Trophoblast cell (in vitro differentiated cells and primary cell): Measurements from ENCODE around the gene CDC37L1.

ENCODE experiments used
- DNase-seq, 2 donors: peaks; one replicate each; pipeline ENCODE4 v3.0.0-alpha.2; 2016
- H2AFZ ChIP-seq: 2 replicates; pipeline ENCODE4 v1.6.1; 2013; ENCODE audit warnings: low read length, moderate library complexity, mild to moderate bottlenecking; ENCODE audit not compliant: insufficient read depth, poor library complexity
- H2AK5ac ChIP-seq: 2 replicates; pipeline ENCODE4 v1.6.1; 2013; ENCODE audit warnings: mild to moderate bottlenecking, low read length
- H2BK120ac ChIP-seq: 2 replicates; pipeline ENCODE4 v1.6.1; 2013; ENCODE audit warnings: low read length, mild to moderate bottlenecking, moderate library complexity; ENCODE audit not compliant: insufficient read depth, poor library complexity
- H2BK12ac ChIP-seq: 2 replicates; pipeline ENCODE4 v1.6.1; 2013; ENCODE audit warnings: mild to moderate bottlenecking, low read length, moderate library complexity
- H2BK5ac ChIP-seq: 2 replicates; pipeline ENCODE4 v1.6.1; 2013; ENCODE audit warnings: low read length, low read depth, moderate library complexity, mild to moderate bottlenecking; ENCODE audit not compliant: poor library complexity
- H3K14ac ChIP-seq: 2 replicates; pipeline ENCODE4 v1.6.1; 2013; ENCODE audit warnings: mild to moderate bottlenecking, low read length
- H3K18ac ChIP-seq: 2 replicates; pipeline ENCODE4 v1.6.1; 2013; ENCODE audit warnings: mild to moderate bottlenecking, low read length
- H3K23ac ChIP-seq: 2 replicates; pipeline ENCODE4 v1.6.1; 2013; ENCODE audit warnings: low read length
- H3K27ac ChIP-seq: 2 replicates; pipeline ENCODE4 v1.5.1; 2013; ENCODE audit warnings: low read depth, mild to moderate bottlenecking, inconsistent platforms, low read length, moderate library complexity
- H3K27me3 ChIP-seq: 2 replicates; pipeline ENCODE4 v1.6.1; 2013; ENCODE audit warnings: inconsistent platforms, mild to moderate bottlenecking, low read length, moderate library complexity; ENCODE audit not compliant: insufficient read depth
- H3K36me3 ChIP-seq, 2 experiments: 1 replicate in 1 of 2; 2 replicates in 1 of 2; pipeline ENCODE4 v1.6.1; 2013; ENCODE audit warnings: low read length in 2 of 2, mild to moderate bottlenecking in 2 of 2, moderate library complexity in 1 of 2; ENCODE audit not compliant: insufficient read depth in 2 of 2, control insufficient read depth in 1 of 2
- H3K4ac ChIP-seq: 2 replicates; pipeline ENCODE4 v1.6.1; 2013; ENCODE audit warnings: low read depth, mild to moderate bottlenecking, low read length, moderate library complexity
- H3K4me1 ChIP-seq, 2 experiments: 1 replicate in 1 of 2; 2 replicates in 1 of 2; pipeline ENCODE4 v1.6.1; 2013; ENCODE audit warnings: low read length in 2 of 2, mild to moderate bottlenecking in 2 of 2, moderate library complexity in 1 of 2; ENCODE audit not compliant: insufficient read depth in 2 of 2, control insufficient read depth in 1 of 2
- H3K4me2 ChIP-seq: 2 replicates; pipeline ENCODE4 v1.6.1; 2013; ENCODE audit warnings: inconsistent platforms, mild to moderate bottlenecking, low read length, moderate library complexity
- H3K4me3 ChIP-seq: 2 replicates; pipeline ENCODE4 v1.5.1; 2013; ENCODE audit warnings: mild to moderate bottlenecking, low read depth, low read length, inconsistent platforms
- H3K79me1 ChIP-seq: one replicate; pipeline ENCODE4 v1.6.1; 2013; ENCODE audit warnings: low read length
- H3K79me2 ChIP-seq: 2 replicates; pipeline ENCODE4 v1.6.1; 2013; ENCODE audit warnings: low read length, mild to moderate bottlenecking; ENCODE audit not compliant: control insufficient read depth, insufficient read depth, poor library complexity
- H3K9ac ChIP-seq: 2 replicates; pipeline ENCODE4 v1.6.1; 2013; ENCODE audit warnings: mild to moderate bottlenecking, low read length
- H3K9me3 ChIP-seq: 2 replicates; pipeline ENCODE4 v1.6.1; 2013; ENCODE audit warnings: low read depth, mild to moderate bottlenecking, control low read depth, inconsistent platforms, low read length; ENCODE audit not compliant: insufficient read depth
- H4K12ac ChIP-seq: 2 replicates; pipeline ENCODE4 v1.6.1; 2013; ENCODE audit warnings: low read depth, mild to moderate bottlenecking, low read length, moderate library complexity
- H4K8ac ChIP-seq: 2 replicates; pipeline ENCODE4 v1.6.1; 2013; ENCODE audit warnings: low read depth, mild to moderate bottlenecking, low read length, moderate library complexity
- H4K91ac ChIP-seq: one replicate; pipeline ENCODE4 v1.6.1; 2013; ENCODE audit warnings: low read depth, mild to moderate bottlenecking, low read length, moderate library complexity
- WGBS: extraction: QIAGEN DNeasy Blood & Tissue Kit; methylation state at CpG from one replicate; pipeline ENCODE4 v1.1.7; 2013; ENCODE audit warnings: missing lambda C conversion rate; ENCODE audit not compliant: insufficient read length, insufficient coverage; ENCODE audit errors: extremely low coverage; 5-methylcytosine and 5-hydroxymethylcytosine counted together

CDC37L1 gene

GRCh38 chr9:4689687-4690104 lies 10.3 kb downstream of the CDC37L1 start:
- Histone ChIP-seq H3K27me3 (no peaks in the 10 kb centered on the region), H3K27ac (no peak overlapping the region), H2AFZ (no peak overlapping the region), H4K12ac (no peak overlapping the region), H2BK120ac (no peak overlapping the region), H3K4me2 (peak overlapping the region; percentile 24), H3K4me1 (no peaks in the 10 kb centered on the region), H3K14ac (no peak overlapping the region), H3K9ac (no peak overlapping the region), H4K8ac (no peak overlapping the region), H4K91ac (no peak overlapping the region), H3K36me3 (peaks cover 8 to 10% of the 10 kb centered on the region in 2 experiments), H3K23ac (no peak overlapping the region), H2BK12ac (no peak overlapping the region), H3K4me3 (no peak overlapping the region), H2BK5ac (no peak overlapping the region), H3K9me3 (no peaks in the 10 kb centered on the region), H3K4ac (no peak overlapping the region), H3K18ac (no peak overlapping the region), H3K79me1 (no peaks in the 10 kb centered on the region), H3K79me2 (no peaks in the 10 kb centered on the region), H2AK5ac (no peak overlapping the region)
- WGBS: no CpG with 5 or more reads among the region's 1 CpG
- peak; percentile 82 to 85 for DNase-seq

GRCh38 chr9:4690144-4690543 lies 10.8 kb downstream of the CDC37L1 start:
- no CpG with 5 or more reads among the region's 4 CpGs for whole genome bisulfite sequencing
- Histone ChIP-seq H3K27me3 (no peaks in the 10 kb centered on the region), H4K8ac (no peak overlapping the region), H3K36me3 (peaks cover 5 to 11% of the 10 kb centered on the region in 2 experiments), H2BK5ac (no peak overlapping the region), H3K79me1 (no peaks in the 10 kb centered on the region), H3K79me2 (no peaks in the 10 kb centered on the region), H2BK12ac (no peak overlapping the region), H3K4ac (no peak overlapping the region), H3K18ac (no peak overlapping the region), H4K12ac (no peak overlapping the region), H3K4me2 (no peak overlapping the region), H3K14ac (no peak overlapping the region), H3K4me1 (no peaks in the 10 kb centered on the region), H3K9ac (no peak overlapping the region), H2AK5ac (no peak overlapping the region), H2AFZ (no peak overlapping the region), H3K27ac (no peak overlapping the region), H3K9me3 (no peaks in the 10 kb centered on the region), H4K91ac (no peak overlapping the region), H2BK120ac (no peak overlapping the region), H3K23ac (no peak overlapping the region), H3K4me3 (no peak overlapping the region)
- DNase-seq: no peak

GRCh38 chr9:4691795-4692194 lies 12.4 kb downstream of the CDC37L1 start:
- no peak overlapping the region for H3K4me2 ChIP-seq
- H4K12ac ChIP-seq: no peak overlapping the region
- no peak overlapping the region for H3K18ac ChIP-seq
- no peaks in the 10 kb centered on the region for H3K4me1 ChIP-seq
- H3K14ac ChIP-seq: no peak overlapping the region
- no peak for DNase-seq
- no peaks in the 10 kb centered on the region for H3K79me2 ChIP-seq
- H4K91ac ChIP-seq: no peak overlapping the region
- no peak overlapping the region for H2AK5ac ChIP-seq
- H3K9ac ChIP-seq: no peak overlapping the region
- H2BK5ac ChIP-seq: no peak overlapping the region
- no peak overlapping the region for H2BK12ac ChIP-seq
- H3K4ac ChIP-seq: no peak overlapping the region
- H3K27ac ChIP-seq: no peak overlapping the region
- H2BK120ac ChIP-seq: no peak overlapping the region
- no CpG with 5 or more reads among the region's 3 CpGs for WGBS
- H2AFZ ChIP-seq: no peak overlapping the region
- H3K9me3 ChIP-seq: no peaks in the 10 kb centered on the region
- H3K4me3 ChIP-seq: no peak overlapping the region
- H4K8ac ChIP-seq: no peak overlapping the region
- no peaks in the 10 kb centered on the region for H3K79me1 ChIP-seq
- H3K36me3 ChIP-seq: peaks cover 4 to 8% of the 10 kb centered on the region in 2 experiments
- H3K23ac ChIP-seq: no peak overlapping the region
- no peaks in the 10 kb centered on the region for H3K27me3 ChIP-seq

- Histone ChIP-seq H2BK12ac (no peak overlapping the region), H3K18ac (no peak overlapping the region), H4K12ac (no peak overlapping the region), H3K79me2 (no peaks in the 10 kb centered on the region), H3K79me1 (no peaks in the 10 kb centered on the region), H2AK5ac (no peak overlapping the region), H3K4me1 (no peaks in the 10 kb centered on the region), H3K36me3 (peaks cover 2 to 4% of the 10 kb centered on the region in 2 experiments), H3K4ac (no peak overlapping the region), H3K9ac (no peak overlapping the region), H3K9me3 (no peaks in the 10 kb centered on the region), H2AFZ (no peak overlapping the region), H3K14ac (no peak overlapping the region), H3K4me3 (no peak overlapping the region), H4K8ac (no peak overlapping the region), H2BK5ac (no peak overlapping the region), H3K27ac (no peak overlapping the region), H3K4me2 (no peak overlapping the region), H3K27me3 (no peaks in the 10 kb centered on the region), H2BK120ac (no peak overlapping the region), H3K23ac (no peak overlapping the region), H4K91ac (no peak overlapping the region)
- no CpG with 5 or more reads among the region's 3 CpGs for WGBS
- no peak for DNase-seq
Measured at GRCh38 chr9:4700091-4700490, 20.7 kb downstream of the CDC37L1 start.
